K562 (cell line): ENCODE measurements around the gene NLE1. TPM values are rescaled to one million over a fixed set of nuclear protein-coding genes. Genes with fewer than 3 reads are reported as not detected.

Experiments used
- ATAC-seq: fragments of 200-7000 bp; cut with Tn5 transposase; 3 replicates; pipeline ENCODE4 v1.9.1; 2020; ENCODE audit warnings: moderate library complexity
- BruUV-seq: library from RNA; stranded (reverse); fragments of 400-500 nt; replicated peaks from 2 replicates; lab custom pipeline; 2021; lab: Mats Ljungman, UMichigan
- CTCF ChIA-PET: fragments of 300-600 bp; formaldehyde crosslinking; extraction: SDS; loops from one replicate; lab custom pipeline; 2021; ENCODE audit warnings: low intra/inter-chr PET ratio; lab: Yijun Ruan, JAX
- POLR2A ChIA-PET: fragments of 300-600, 350-650 bp; sonication (Branson Sonifier 250); formaldehyde crosslinking; extraction: SDS; loops from one replicate; lab custom pipeline; 2021; ENCODE audit warnings: antibody characterized with exemption, inconsistent platforms; lab: Yijun Ruan, JAX
- DNase-seq, 4 experiments: peaks; one replicate each; pipeline versions ENCODE4 v3.0.0 to v3.0.0-alpha.2; 2011 to 2018; ENCODE audit warnings: low spot score in 3 of 4, mixed read lengths in 3 of 4; ENCODE audit errors: extremely low read depth in 1 of 4
- FAIRE-seq: peaks from 2 replicates; lab custom pipeline; 2011; peaks lifted over from hg19 to GRCh38; lab: Jason Lieb, UNC
- H2AFZ ChIP-seq: 2 replicates; pipeline ENCODE4 v1.6.0; 2011; ENCODE audit warnings: low read depth, low read length, control low read depth, inconsistent platforms
- H3K27ac ChIP-seq: fragments of 200-600 bp; 3 replicates; pipeline ENCODE4 v1.8.0; 2011; ENCODE audit warnings: low read depth, mild to moderate bottlenecking, control low read depth, inconsistent platforms, low read length, moderate library complexity, mixed read lengths; ENCODE audit errors: extremely low read depth
- H3K27me3 ChIP-seq, 2 experiments: fragments of 300-600 bp in 1 of 2; 2 replicates in 1 of 2; 3 replicates in 1 of 2; pipeline versions ENCODE4 v1.6.0 to v1.8.0; 2011; ENCODE audit warnings: inconsistent platforms in 2 of 2, low read length in 2 of 2, mild to moderate bottlenecking in 1 of 2, mixed read lengths in 1 of 2, moderate library complexity in 1 of 2; ENCODE audit not compliant: control insufficient read depth in 2 of 2, insufficient read depth in 2 of 2
- H3K36me3 ChIP-seq: fragments of 300-600 bp; 3 replicates; pipeline ENCODE4 v1.8.0; 2011; ENCODE audit warnings: mild to moderate bottlenecking, low read length, inconsistent platforms; ENCODE audit not compliant: control insufficient read depth, insufficient read depth
- H3K4me1 ChIP-seq, 2 experiments: fragments of 200-600 bp in 1 of 2; replicated peaks in 1 of 2; 2 replicates in 1 of 2; 3 replicates in 1 of 2; pipeline versions ENCODE4 v1.5.1 to v1.8.0; 2011; ENCODE audit warnings: inconsistent platforms in 2 of 2, low read length in 2 of 2, mild to moderate bottlenecking in 1 of 2, mixed read lengths in 1 of 2, moderate library complexity in 1 of 2; ENCODE audit not compliant: control insufficient read depth in 2 of 2, insufficient read depth in 2 of 2
- H3K4me2 ChIP-seq: 2 replicates; pipeline ENCODE4 v1.6.1; 2011; ENCODE audit warnings: low read length, control low read depth, inconsistent platforms, mixed read lengths; ENCODE audit not compliant: insufficient read depth
- H3K4me3 ChIP-seq: fragments of 200-600 bp; sonication (generic), shearing (Covaris generic); 2 replicates; pipeline ENCODE4 v1.5.1; 2016; ENCODE audit warnings: control low read depth, inconsistent platforms
- H3K79me2 ChIP-seq: fragments of 200-600 bp; 3 replicates; pipeline ENCODE4 v1.8.0; 2011; ENCODE audit warnings: low read length, inconsistent platforms; ENCODE audit not compliant: control insufficient read depth, insufficient read depth
- H3K9ac ChIP-seq, 2 experiments: 2 replicates each; pipeline versions ENCODE4 v1.6.0 to v1.6.1; 2011; ENCODE audit warnings: low read depth in 2 of 2, low read length in 2 of 2, control low read depth in 1 of 2, inconsistent platforms in 1 of 2, mild to moderate bottlenecking in 1 of 2, mixed read lengths in 1 of 2; ENCODE audit not compliant: insufficient read depth in 1 of 2
- H3K9me1 ChIP-seq: one replicate; pipeline ENCODE4 v1.6.0; 2011; ENCODE audit warnings: inconsistent platforms, mild to moderate bottlenecking, low read length, moderate library complexity; ENCODE audit not compliant: control insufficient read depth, insufficient read depth
- H3K9me3 ChIP-seq: replicated peaks from 2 replicates; pipeline ENCODE4 v1.5.1; 2011; ENCODE audit warnings: low read depth, low read length, inconsistent platforms; ENCODE audit not compliant: control insufficient read depth, insufficient read depth
- H4K20me1 ChIP-seq: replicated peaks from 2 replicates; pipeline ENCODE4 v1.6.1; 2011; ENCODE audit warnings: low read length, inconsistent platforms, mixed read lengths; ENCODE audit not compliant: control insufficient read depth, insufficient read depth
- BRCA1 ChIP-seq, 2 experiments: fragments of 450-650 bp in 1 of 2; sonication (generic) in 1 of 2; formaldehyde crosslinking in 1 of 2; IDR thresholded peaks; 2 replicates each; pipeline versions ENCODE4 v1.5.0 to v1.6.1; 2017 to 2020; ENCODE audit warnings: mild to moderate bottlenecking in 1 of 2, missing genetic modification reagents in 1 of 2
- COPS2 ChIP-seq: fragments of 450-650 bp; conservative IDR thresholded peaks from 2 replicates; pipeline ENCODE4 v1.6.1; 2016; ENCODE audit warnings: mild to moderate bottlenecking, moderate library complexity
- MITF ChIP-seq: IDR thresholded peaks from 2 replicates; pipeline ENCODE4 v1.6.1; 2014; ENCODE audit warnings: antibody characterized with exemption
- NRF1 ChIP-seq, 2 experiments: fragments of 450-650 bp; IDR thresholded peaks in 1 of 2; conservative IDR thresholded peaks in 1 of 2; 2 replicates each; pipeline ENCODE4 v1.6.1; 2014; ENCODE audit warnings: mild to moderate bottlenecking in 2 of 2
- ZNF551 ChIP-seq: fragments of 250-450 bp; sonication (Bioruptor Pico); IDR thresholded peaks from 2 replicates; pipeline ENCODE4 v1.5.0; 2021; ENCODE audit warnings: mild to moderate bottlenecking, moderate library complexity
- WGBS: fragments of 100-300 bp; shearing (Covaris generic); methylation state at CpG from one replicate; pipeline ENCODE4 v1.1.6; 2016; ENCODE audit warnings: low coverage, mixed read lengths; ENCODE audit not compliant: insufficient coverage; ENCODE audit errors: missing lambda C conversion rate; 5-methylcytosine and 5-hydroxymethylcytosine counted together
- in situ Hi-C: fragments of 300-500 bp; cut with MboI; formaldehyde crosslinking; loops from 4 replicates; pipeline ENCODE4 v1.15.0; 2018; ENCODE audit warnings: inconsistent platforms, mixed read lengths
- intact Hi-C: fragments of 100-400 bp; cut with micrococcal nuclease; formaldehyde crosslinking; loops from 2 replicates; pipeline ENCODE4 v1.14.2; 2022
- polyA plus RNA-seq, 8 experiments: library from polyadenylated mRNA; depleted of rRNA in 4 of 8; stranded (reverse) in 5 of 8; unstranded in 3 of 8; fragments of >200 nt; fragmentation: Nextera tagmentation in 2 of 8; fragmentation: Illumina TruSeq in 1 of 8; extraction: Ambion mirVana in 2 of 8; extraction: Trizol in 1 of 8; gene quantifications; 2 replicates each; pipeline versions ENCODE4 v1.2.1 to v1.2.3, GENCODE V29; 2011 to 2014; ENCODE audit warnings: inconsistent platforms in 1 of 8, missing spikeins in 1 of 8
- total RNA-seq, 7 experiments: library from RNA; depleted of rRNA in 6 of 7; stranded (reverse); fragments of >200 nt in 6 of 7; fragmentation: Illumina TruSeq in 2 of 7; extraction: Trizol in 2 of 7; gene quantifications; 2 replicates each; pipeline versions ENCODE4 v1.2.1 to v1.2.3, GENCODE V29; 2011 to 2021; ENCODE audit warnings: low replicate concordance in 1 of 7
- TF ChIP-seq, protein P1 (sequence below): fragments of 450-650 bp; formaldehyde crosslinking; IDR thresholded peaks from 2 replicates; pipeline ENCODE4 v1.4.0; 2020; ENCODE audit warnings: mild to moderate bottlenecking, moderate library complexity

NLE1 gene
- total and polyA plus RNA-seq, 9 of the 15 experiments (the other 6 are each of a cell fraction or from before 2014, with no cell fraction given), result 3.8 to 69.0 (median 29.4) TPM

DNA sequence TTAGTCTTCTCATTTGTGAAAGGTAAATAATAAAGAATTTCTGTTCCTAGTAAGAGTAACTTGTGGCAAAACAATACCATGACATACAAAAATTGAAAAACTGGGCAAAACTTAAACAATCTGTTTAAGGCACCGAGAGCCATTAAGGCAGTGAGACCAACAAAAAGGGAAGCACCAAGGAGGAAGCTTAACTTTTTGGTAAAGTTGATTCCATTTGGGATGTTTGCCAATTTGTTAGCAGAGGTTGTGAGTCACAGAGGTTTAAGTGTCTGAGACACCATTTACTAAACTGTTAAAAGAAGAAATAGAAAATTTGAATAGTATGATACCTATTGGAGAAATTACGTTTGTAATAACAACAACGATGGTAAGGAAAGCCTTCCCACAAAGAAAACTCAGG lies 47.2 kb upstream of the NLE1 start:
- WGBS, result 0% methylated on average over 3 of the region's 3 CpGs
- H3K9me3 ChIP-seq, result no peaks in the 10 kb centered on the region
- no peaks in the 10 kb centered on the region for H3K4me1 ChIP-seq
- FAIRE-seq (no peak), DNase-seq (no peak), ATAC-seq (no peak)
- in situ Hi-C loops, result no loop called here
- no peak overlapping the region for H3K4me3 ChIP-seq
- H3K4me2 ChIP-seq, result no peak overlapping the region
- intact Hi-C loops, result no loop called here
- no peak overlapping the region for H2AFZ ChIP-seq
- H3K27ac ChIP-seq, result no peak overlapping the region
- H3K36me3 ChIP-seq, result no peaks in the 10 kb centered on the region
- BruUV-seq, result no TSS peak
- ChIA-PET CTCF (no interaction called here), POLR2A (interaction anchor here (1.0 kb wide), 1 partner anchor 28 kb away, joined by 3 read pairs; no protein-coding TSS in a partner anchor)
- TF ChIP-seq, protein P1, sequence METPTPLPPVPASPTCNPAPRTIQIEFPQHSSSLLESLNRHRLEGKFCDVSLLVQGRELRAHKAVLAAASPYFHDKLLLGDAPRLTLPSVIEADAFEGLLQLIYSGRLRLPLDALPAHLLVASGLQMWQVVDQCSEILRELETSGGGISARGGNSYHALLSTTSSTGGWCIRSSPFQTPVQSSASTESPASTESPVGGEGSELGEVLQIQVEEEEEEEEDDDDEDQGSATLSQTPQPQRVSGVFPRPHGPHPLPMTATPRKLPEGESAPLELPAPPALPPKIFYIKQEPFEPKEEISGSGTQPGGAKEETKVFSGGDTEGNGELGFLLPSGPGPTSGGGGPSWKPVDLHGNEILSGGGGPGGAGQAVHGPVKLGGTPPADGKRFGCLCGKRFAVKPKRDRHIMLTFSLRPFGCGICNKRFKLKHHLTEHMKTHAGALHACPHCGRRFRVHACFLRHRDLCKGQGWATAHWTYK (CRISPR knock-in tag), result no peak
- no peak for TF ChIP-seq BRCA1 (IDR thresholded peaks at IDR 0.05)
- TF ChIP-seq BRCA1 (CRISPR knock-in tag; IDR thresholded peaks at IDR 0.05), result no peak
- TF ChIP-seq COPS2, result no peak
- no peak for TF ChIP-seq ZNF551
- no peak for TF ChIP-seq MITF
- no peak for TF ChIP-seq NRF1 (conservative IDR thresholded peaks at IDR 0.05 in 1 of 2, IDR thresholded peaks at IDR 0.05 in 1 of 2)
- no peaks in the 10 kb centered on the region for H3K9me1 ChIP-seq
- H3K27me3 ChIP-seq, result peaks cover 5 to 12% of the 10 kb centered on the region in 2 experiments
- H4K20me1 ChIP-seq, result no peaks in the 10 kb centered on the region
- H3K79me2 ChIP-seq, result no peaks in the 10 kb centered on the region
- H3K9ac ChIP-seq, result no peak overlapping the region
